HG02588 (cell line): ENCODE data around the gene INSM1.
"Not testable (repeated sequence)": the region's sequence is repeated elsewhere in the genome, so short reads cannot be mapped to it uniquely, and the experiment has no call there.

Source experiments
- ATAC-seq: cut with Tn5 transposase; IDR thresholded peaks from one replicate; pipeline ENCODE4 v1.9.1; 2021; ENCODE audit warnings: mild to moderate bottlenecking, moderate library complexity; ENCODE audit not compliant: unreplicated experiment

INSM1 gene

GRCh38 chr20:20367575-20368417 lies at the start of gene INSM1:
INSM1 (plus strand) TSS chr20:20368104; CDS start chr20:20368268, 164 bp downstream.
- ATAC-seq = no peak

- ATAC-seq = no peak
Observed at GRCh38 chr20:20318365-20319161, 49.3 kb upstream of the INSM1 start.

GRCh38 chr20:20321134-20321533 lies 46.8 kb upstream of the INSM1 start:
- ATAC-seq = no peak

GRCh38 chr20:20321917-20322316 lies 46.0 kb upstream of the INSM1 start:
- ATAC-seq = no peak

GRCh38 chr20:20322912-20323311 lies 45.0 kb upstream of the INSM1 start:
- no peak for ATAC-seq

GRCh38 chr20:20327746-20328145 lies 40.2 kb upstream of the INSM1 start:
- no peak for ATAC-seq

- no peak for ATAC-seq
Observed at GRCh38 chr20:20329564-20329963, 38.3 kb upstream of the INSM1 start.

- ATAC-seq = no peak
Observed at GRCh38 chr20:20331156-20331555, 36.7 kb upstream of the INSM1 start.

- no peak for ATAC-seq
Observed at GRCh38 chr20:20331817-20332216, 36.1 kb upstream of the INSM1 start.

- no peak for ATAC-seq
Observed at GRCh38 chr20:20333866-20334265, 34.0 kb upstream of the INSM1 start.

GRCh38 chr20:20334489-20334888 lies 33.4 kb upstream of the INSM1 start:
- peak; percentile 90 for ATAC-seq

GRCh38 chr20:20338133-20338730 lies 29.7 kb upstream of the INSM1 start:
- no peak for ATAC-seq

- ATAC-seq = no peak
Observed at GRCh38 chr20:20340443-20340842, 27.5 kb upstream of the INSM1 start.

- no peak for ATAC-seq
Observed at GRCh38 chr20:20341371-20341770, 26.5 kb upstream of the INSM1 start.

- no peak for ATAC-seq
Observed at GRCh38 chr20:20342066-20342465, 25.8 kb upstream of the INSM1 start.

- ATAC-seq = no peak
Observed at GRCh38 chr20:20343932-20344331, 24.0 kb upstream of the INSM1 start.

GRCh38 chr20:20344476-20344875 lies 23.4 kb upstream of the INSM1 start:
- ATAC-seq = no peak

- ATAC-seq = no peak
Observed at GRCh38 chr20:20353576-20353975, 14.3 kb upstream of the INSM1 start.

- ATAC-seq = not testable (repeated sequence)
Observed at GRCh38 chr20:20355503-20355902, 12.4 kb upstream of the INSM1 start.

- no peak for ATAC-seq
Observed at GRCh38 chr20:20358801-20359200, 9.1 kb upstream of the INSM1 start.

GRCh38 chr20:20359628-20360027 lies 8.3 kb upstream of the INSM1 start:
- ATAC-seq = no peak

- no peak for ATAC-seq
Observed at GRCh38 chr20:20360464-20360863, 7.4 kb upstream of the INSM1 start.
